Posterior vena cava (tissue), 2 donors: ENCODE results near the gene CTSE. TPM values are rescaled to one million over a fixed set of nuclear protein-coding genes. Genes with fewer than 3 reads are reported as not detected.

Experiments
- DNase-seq: peaks from one replicate; pipeline ENCODE4 v3.0.0-alpha.2; 2020; ENCODE audit warnings: low spot score
- intact Hi-C, 2 donors: fragments of 100-400 bp; cut with DNase I; formaldehyde crosslinking; loops; one replicate each; pipeline versions ENCODE4 v1.14.1 to v1.14.2; 2022 to 2023
- total RNA-seq, 2 donors: library from RNA; stranded (reverse); fragmentation: NEBNext Ultra II Directional; extraction: Animal tissue kit (Norgen Biotek cat#: 25700); gene quantifications; one replicate each; pipeline ENCODE4 v1.2.1, GENCODE V29; 2021
- donor health status: DM: yes; HTN: yes; CAD: no.
- donor health status: DM: yes; HTN: yes; CAD: no.

CTSE gene
- total RNA-seq, 2 donors from 2014 or later = not detected

DNA sequence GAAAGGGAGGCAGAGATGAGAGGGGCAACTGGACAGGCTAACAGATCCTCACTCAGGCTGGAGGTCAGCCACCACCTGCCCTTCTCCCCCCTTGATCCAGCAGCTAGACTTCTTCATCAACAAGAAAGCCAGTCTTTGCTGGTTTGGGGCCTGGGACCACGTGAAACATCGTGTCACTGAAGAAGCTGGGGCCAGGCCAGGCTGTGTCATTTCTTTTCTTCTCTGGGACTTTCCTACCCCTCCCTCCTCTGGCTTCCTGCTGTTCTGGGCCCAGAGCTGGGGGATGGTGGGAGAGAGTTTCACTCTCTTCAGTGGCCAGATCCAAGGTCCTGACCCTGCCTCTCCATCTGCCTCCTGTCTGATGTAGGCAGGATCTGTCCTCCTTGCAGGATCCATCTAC is 62.3 kb downstream of the CTSE start:
- intact Hi-C loops = no loop called here
- no peak for DNase-seq

DNA sequence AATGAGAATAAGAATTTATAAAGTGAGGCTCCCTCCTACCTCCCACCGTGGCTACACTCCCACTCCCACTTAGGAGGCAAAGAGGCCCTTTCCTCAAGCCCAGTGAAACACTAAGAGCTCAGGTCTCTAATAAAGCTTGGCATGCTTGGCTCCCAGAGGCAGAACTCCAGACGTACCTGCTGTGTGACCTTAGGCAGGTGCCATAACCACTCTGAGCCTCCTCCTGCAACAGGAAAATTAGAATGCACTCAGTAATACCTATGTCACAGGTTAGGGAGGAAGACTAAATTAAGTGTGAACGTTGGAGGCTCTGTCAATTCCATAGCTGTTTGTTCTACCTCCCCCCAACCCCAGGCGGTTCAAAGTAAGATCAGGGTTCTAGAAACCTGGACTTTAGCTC is 63.9 kb downstream of the CTSE start:
- no peak for DNase-seq
- intact Hi-C loops = no loop called here

Other genes with a start within 250 kb of the CTSE start
- 10 to 100 TPM; 19.8 to 23.9 TPM for gene RAB29, start 248.4 kb downstream of the CTSE start, total RNA-seq
- gene SLC41A1, start 210.7 kb downstream of the CTSE start, total RNA-seq = 10 to 100 TPM; 20.7 to 27.8 TPM
- under 1 TPM; 0.23 to 0.24 TPM for gene PM20D1, start 173.8 kb downstream of the CTSE start, total RNA-seq
- gene SLC26A9, start 80.4 kb downstream of the CTSE start, total RNA-seq = not detected
- gene RAB7B, start 20.5 kb downstream of the CTSE start, total RNA-seq = 1 to 10 TPM; 3.2 to 9.2 TPM
- gene RHEX, start 29.3 kb upstream of the CTSE start, total RNA-seq = 1 to 10 TPM; 1.8 to 4.3 TPM
- gene AVPR1B, start 93.5 kb upstream of the CTSE start, total RNA-seq = not detected
- gene FAM72A, start 178.9 kb upstream of the CTSE start, total RNA-seq = 1 to 10 TPM; 2.6 to 4.5 TPM
- 10 to 100 TPM; 60.4 to 70.1 TPM for gene SRGAP2, start 179.6 kb upstream of the CTSE start, total RNA-seq